Measurements from ENCODE around the gene C2CD3. TPM values are rescaled to one million over a fixed set of nuclear protein-coding genes. Genes with fewer than 3 reads are reported as not detected.

C2CD3 gene
- total and polyA plus RNA-seq, 2 of the 4 experiments (the other 2 are of a cell fraction) = 11.1 to 19.2 TPM

DNA sequence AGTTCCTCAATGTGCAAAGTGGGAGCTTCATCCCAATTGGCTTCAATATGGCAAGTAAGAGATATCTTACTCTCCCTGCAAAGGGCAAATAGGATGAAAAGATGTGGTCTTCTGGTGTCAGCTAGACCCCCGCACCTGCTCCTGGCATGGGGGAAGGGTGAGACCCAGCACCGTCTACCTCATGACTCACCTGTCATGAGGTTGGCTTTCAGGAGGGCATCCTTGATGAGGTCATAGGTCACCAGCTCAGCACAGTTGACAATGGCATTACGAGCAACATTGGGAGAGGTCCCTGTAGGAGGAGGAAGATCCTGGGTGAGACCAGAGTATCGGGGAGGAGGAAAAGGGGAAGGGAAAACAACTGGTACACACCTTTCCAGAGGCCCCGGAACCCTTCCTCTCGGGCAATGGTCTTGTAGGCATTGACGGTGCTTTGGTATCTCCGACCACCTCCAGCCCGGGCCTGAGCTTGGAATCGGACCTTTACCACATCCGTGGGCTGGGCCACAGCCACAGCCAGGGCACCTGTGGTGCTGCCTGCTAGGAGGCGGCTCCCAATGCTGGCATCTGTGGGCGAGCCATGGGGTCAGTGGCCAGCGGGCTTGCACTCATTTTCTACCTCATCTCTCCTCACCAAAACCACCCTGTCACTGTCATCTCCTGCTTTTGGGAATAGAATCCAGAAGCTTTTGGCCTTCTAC, 194.2 kb downstream of the C2CD3 start:
- dilution Hi-C loops (cut with HindIII; ENCODE audit: low sequenced_read_pairs, unreplicated experiment) = no loop called here
- Histone ChIP-seq H4K91ac (ENCODE audit: insufficient read depth, low read depth, low read length) (no peak overlapping the region), H3K14ac (replicated peaks; ENCODE audit: low read depth, low read length) (no peak overlapping the region), H4K8ac (ENCODE audit: low read depth in 2 of 2, low read length in 2 of 2) (no peak overlapping the region), H2BK5ac (ENCODE audit: low read depth, low read length, poor library complexity, severe bottlenecking) (no peak overlapping the region), H3K36me3 (ENCODE audit: control insufficient read depth, insufficient read depth, low read length) (no peaks in the 10 kb centered on the region), H2BK20ac (ENCODE audit: low read depth, low read length) (no peak overlapping the region), H4K5ac (ENCODE audit: low read depth, low read length) (no peak overlapping the region), H3K56ac (ENCODE audit: extremely low read depth, insufficient read depth, low read length) (no peak overlapping the region), H3K27me3 (ENCODE audit: control insufficient read depth, insufficient read depth, low read length) (no peaks in the 10 kb centered on the region), H3K9ac (ENCODE audit: low read depth, low read length) (no peak overlapping the region), H4K20me1 (ENCODE audit: insufficient read depth, low read length) (no peaks in the 10 kb centered on the region), H3K4me1 (ENCODE audit: control insufficient read depth, insufficient read depth, low read length) (no peaks in the 10 kb centered on the region), H2AK5ac (ENCODE audit: low read depth, low read length) (no peak overlapping the region), H2BK15ac (ENCODE audit: low read depth, low read length) (no peak overlapping the region), H3K23ac (ENCODE audit: low read depth, low read length) (no peak overlapping the region), H3K79me1 (ENCODE audit: low read depth in 1 of 2, low read length in 2 of 2) (0 out of 4 replicates have a peak, but pooled peaks cover 0 to 4% of the 10 kb centered on the region in 2 experiments), H3K9me3 (ENCODE audit: control insufficient read depth, insufficient read depth, low read length) (no peaks in the 10 kb centered on the region), H2BK120ac (ENCODE audit: low read depth, low read length) (no peak overlapping the region), H2AFZ (replicated peaks; ENCODE audit: low read length, poor library complexity) (no peak overlapping the region), H3K4me3 (ENCODE audit: insufficient read depth, low read depth, low read length) (no peak overlapping the region), H3K9me1 (ENCODE audit: insufficient read depth, low read length) (peaks cover 7% of the 10 kb centered on the region; the same call in 1 of the 2 replicates), H2AK9ac (replicated peaks; ENCODE audit: low read depth, low read length, poor library complexity) (no peak overlapping the region), H3K18ac (ENCODE audit: low read depth, low read length) (no peak overlapping the region), H3K27ac (ENCODE audit: insufficient read depth, low read length) (no peak overlapping the region), H3K4me2 (ENCODE audit: low read depth, low read length) (no peak overlapping the region), H3K4ac (ENCODE audit: low read depth, low read length) (no peak overlapping the region)
- no peak for DNase-seq
- CTCF ChIA-PET = interaction anchor here (0.6 to 0.7 kb wide), 2 partner anchors 26 to 381 kb away, joined by 4 read pairs; partner anchors contain the start of gene DNAJB13
- intact Hi-C loops (cut with micrococcal nuclease) = no loop called here
- whole genome bisulfite sequencing, 2 experiments (ENCODE audit: extremely low coverage in 2 of 2, insufficient read length in 1 of 2) = 95% methylated on average over 11 of the region's 14 CpGs; no CpG with 5 or more reads in 1 of the 2 experiments
- POLR2A ChIA-PET (ENCODE audit: unreplicated experiment) = no interaction called here
- in situ Hi-C loops (cut with MboI; ENCODE audit: low sequenced_read_pairs) = no loop called here
- TF ChIP-seq FOS (IDR thresholded peaks at IDR 0.05; ENCODE audit: low read depth, low read length) = no peak
- no TSS peak for BruUV-seq (replicated peaks)
- ATAC-seq (ENCODE audit: low read depth) = no peak
